ENCODE results near the gene TMEM245. TPM values are rescaled to one million over a fixed set of nuclear protein-coding genes. Genes with fewer than 3 reads are reported as not detected.

The TMEM245 gene
- total RNA-seq, 1 donor from 2014 or later, result 85.3 TPM

DNA sequence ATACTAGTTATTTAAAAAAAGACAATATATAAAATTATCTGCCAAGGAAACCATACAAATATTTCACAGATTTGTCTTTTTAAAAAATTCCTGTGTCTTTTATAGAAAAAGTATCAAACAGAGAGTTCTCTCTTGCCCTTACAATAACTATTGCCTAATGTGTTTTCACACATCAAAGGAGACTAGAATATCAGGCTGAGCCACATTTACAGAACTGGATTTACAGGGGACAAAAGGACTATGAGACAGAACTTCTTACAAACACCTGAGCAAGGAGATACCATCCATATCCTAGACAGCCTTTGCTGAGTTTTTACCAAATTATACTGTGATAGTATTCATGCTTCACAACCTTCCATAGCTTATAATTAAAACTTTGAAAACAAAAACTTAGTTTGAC, 34.2 kb downstream of the TMEM245 start:
- no peak overlapping the region for H3K4me3 Mint-ChIP-seq
- Histone ChIP-seq H3K4me2 (no peak overlapping the region), H2AFZ (replicated peaks) (no peak overlapping the region), H3K4me3 (no peak overlapping the region), H3K9ac (no peak overlapping the region), H3K4me1 (no peaks in the 10 kb centered on the region), H3K27ac (no peak overlapping the region), H3F3A (ENCODE audit: low read depth) (no peaks in the 10 kb centered on the region), H3K9me3 (ENCODE audit: low read depth) (no peaks in the 10 kb centered on the region), H3K36me3 (peaks cover 5% of the 10 kb centered on the region), H3K27me3 (no peaks in the 10 kb centered on the region), H3K79me2 (ENCODE audit: low read depth) (peaks cover 4% of the 10 kb centered on the region), H4K20me1 (ENCODE audit: low read depth) (no peaks in the 10 kb centered on the region)
- no peaks in the 10 kb centered on the region for H3K4me1 Mint-ChIP-seq
- H3K36me3 Mint-ChIP-seq, result peaks cover 17% of the 10 kb centered on the region
- DNase-seq (ENCODE audit: low spot score), result no peak
- H3K27me3 Mint-ChIP-seq (ENCODE audit: insufficient read depth, low read depth), result no peaks in the 10 kb centered on the region
- TF ChIP-seq EZH2phosphoT487 (IDR thresholded peaks at IDR 0.05), result no peak
- no peak for TF ChIP-seq EZH2 (IDR thresholded peaks at IDR 0.05)
- TF ChIP-seq, protein P1, sequence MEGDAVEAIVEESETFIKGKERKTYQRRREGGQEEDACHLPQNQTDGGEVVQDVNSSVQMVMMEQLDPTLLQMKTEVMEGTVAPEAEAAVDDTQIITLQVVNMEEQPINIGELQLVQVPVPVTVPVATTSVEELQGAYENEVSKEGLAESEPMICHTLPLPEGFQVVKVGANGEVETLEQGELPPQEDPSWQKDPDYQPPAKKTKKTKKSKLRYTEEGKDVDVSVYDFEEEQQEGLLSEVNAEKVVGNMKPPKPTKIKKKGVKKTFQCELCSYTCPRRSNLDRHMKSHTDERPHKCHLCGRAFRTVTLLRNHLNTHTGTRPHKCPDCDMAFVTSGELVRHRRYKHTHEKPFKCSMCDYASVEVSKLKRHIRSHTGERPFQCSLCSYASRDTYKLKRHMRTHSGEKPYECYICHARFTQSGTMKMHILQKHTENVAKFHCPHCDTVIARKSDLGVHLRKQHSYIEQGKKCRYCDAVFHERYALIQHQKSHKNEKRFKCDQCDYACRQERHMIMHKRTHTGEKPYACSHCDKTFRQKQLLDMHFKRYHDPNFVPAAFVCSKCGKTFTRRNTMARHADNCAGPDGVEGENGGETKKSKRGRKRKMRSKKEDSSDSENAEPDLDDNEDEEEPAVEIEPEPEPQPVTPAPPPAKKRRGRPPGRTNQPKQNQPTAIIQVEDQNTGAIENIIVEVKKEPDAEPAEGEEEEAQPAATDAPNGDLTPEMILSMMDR (IDR thresholded peaks at IDR 0.05), result no peak
- H3K9me3 Mint-ChIP-seq, result no peaks in the 10 kb centered on the region
- H3K27ac Mint-ChIP-seq, result no peak overlapping the region

DNA sequence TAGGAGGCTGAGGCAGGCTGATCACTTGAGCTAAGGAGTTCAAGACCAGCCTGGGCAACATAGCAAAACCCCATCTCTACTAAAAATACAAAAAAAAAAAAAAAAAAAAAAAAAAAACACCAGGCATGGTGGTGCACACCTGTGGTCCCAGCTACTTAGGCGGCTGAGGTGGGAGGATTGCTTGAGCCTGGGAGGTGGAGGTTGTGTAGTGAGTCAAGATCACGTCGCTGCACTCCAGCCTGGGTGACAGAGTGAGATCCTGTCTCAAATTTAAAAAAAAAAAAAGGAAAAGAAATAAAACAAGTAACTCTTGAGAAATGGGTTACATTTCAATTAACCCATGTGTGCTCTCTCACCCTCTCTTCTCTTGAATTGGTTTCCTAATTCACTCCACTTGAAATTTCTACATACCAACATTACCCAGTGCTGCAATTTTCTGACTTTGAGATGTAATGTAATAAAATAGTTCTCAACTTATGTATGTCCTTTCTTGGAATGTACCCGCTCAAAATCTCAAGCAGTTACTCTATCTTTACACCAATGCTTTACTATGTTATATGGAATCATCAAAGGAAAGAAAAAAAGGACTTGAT, 35.8 kb downstream of the TMEM245 start:
- Mint-ChIP-seq H3K27ac (no peak overlapping the region), H3K9me3 (no peaks in the 10 kb centered on the region), H3K27me3 (ENCODE audit: insufficient read depth, low read depth) (no peaks in the 10 kb centered on the region), H3K36me3 (peaks cover 17% of the 10 kb centered on the region), H3K4me3 (no peak overlapping the region), H3K4me1 (no peaks in the 10 kb centered on the region)
- Histone ChIP-seq H3K79me2 (ENCODE audit: low read depth) (no peaks in the 10 kb centered on the region), H3K27me3 (no peaks in the 10 kb centered on the region), H3K9ac (no peak overlapping the region), H3K4me2 (no peak overlapping the region), H3K36me3 (peaks cover 5% of the 10 kb centered on the region), H3K9me3 (ENCODE audit: low read depth) (no peaks in the 10 kb centered on the region), H3K27ac (no peak overlapping the region), H3F3A (ENCODE audit: low read depth) (no peaks in the 10 kb centered on the region), H3K4me1 (no peaks in the 10 kb centered on the region), H2AFZ (replicated peaks) (no peak overlapping the region), H4K20me1 (ENCODE audit: low read depth) (no peaks in the 10 kb centered on the region), H3K4me3 (no peak overlapping the region)
- TF ChIP-seq EZH2 (IDR thresholded peaks at IDR 0.05), result no peak
- TF ChIP-seq EZH2phosphoT487 (IDR thresholded peaks at IDR 0.05), result no peak
- TF ChIP-seq, protein P1 (IDR thresholded peaks at IDR 0.05), result no peak
- DNase-seq (ENCODE audit: low spot score), result no peak

DNA sequence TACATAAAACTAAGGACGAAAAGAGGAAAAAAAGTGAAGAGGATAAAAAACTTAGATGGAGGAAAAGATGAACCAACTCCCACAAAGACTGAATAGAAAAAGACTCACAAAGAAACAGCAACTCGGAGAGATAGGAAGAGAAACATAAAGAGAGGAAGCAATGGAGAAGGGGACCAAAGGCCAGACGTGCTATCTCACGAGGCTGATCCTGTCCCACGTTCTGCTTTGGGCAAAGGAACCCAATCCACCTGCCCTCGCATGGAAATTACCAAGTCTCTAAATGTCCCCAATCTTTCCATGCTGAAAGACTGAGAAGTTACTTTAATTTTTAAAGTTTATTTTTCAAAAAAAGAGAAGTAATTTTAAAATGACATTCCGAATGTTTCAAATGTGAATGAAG, 36.6 kb downstream of the TMEM245 start:
- Histone ChIP-seq H3F3A (ENCODE audit: low read depth) (no peaks in the 10 kb centered on the region), H3K4me3 (no peak overlapping the region), H3K36me3 (peaks cover 11% of the 10 kb centered on the region), H3K9me3 (ENCODE audit: low read depth) (no peaks in the 10 kb centered on the region), H2AFZ (replicated peaks) (no peak overlapping the region), H4K20me1 (ENCODE audit: low read depth) (no peaks in the 10 kb centered on the region), H3K4me1 (no peaks in the 10 kb centered on the region), H3K9ac (no peak overlapping the region), H3K27ac (no peak overlapping the region), H3K4me2 (no peak overlapping the region), H3K79me2 (ENCODE audit: low read depth) (no peaks in the 10 kb centered on the region), H3K27me3 (no peaks in the 10 kb centered on the region)
- TF ChIP-seq, protein P1 (IDR thresholded peaks at IDR 0.05), result no peak
- no peak for TF ChIP-seq EZH2phosphoT487 (IDR thresholded peaks at IDR 0.05)
- no peak for TF ChIP-seq EZH2 (IDR thresholded peaks at IDR 0.05)
- no peak for DNase-seq (ENCODE audit: low spot score)
- Mint-ChIP-seq H3K27ac (no peak overlapping the region), H3K27me3 (ENCODE audit: insufficient read depth, low read depth) (no peaks in the 10 kb centered on the region), H3K9me3 (no peaks in the 10 kb centered on the region), H3K4me1 (no peaks in the 10 kb centered on the region), H3K36me3 (peaks cover 18% of the 10 kb centered on the region), H3K4me3 (no peak overlapping the region)
